Activated CD4-positive, alpha-beta T cell treated with anti-CD3 and anti-CD28 coated beads for 36 hours (primary cell): ENCODE data around the gene IL1A. TPM values are rescaled to one million over a fixed set of nuclear protein-coding genes. Genes with fewer than 3 reads are reported as not detected.
A peak's percentile ranks its signal among the peaks of the same experiment; 100 is the strongest.

ENCODE experiments used
- ATAC-seq: fragments of 200-7000 bp; cut with Tn5 transposase; one replicate; pipeline ENCODE4 v1.10.0; 2021; ENCODE audit warnings: mild to moderate bottlenecking, moderate library complexity
- CTCF ChIA-PET: fragments of 350-600 bp; sonication (Branson Sonifier 250); formaldehyde crosslinking; loops from one replicate; lab custom pipeline; 2021; ENCODE audit warnings: antibody characterized with exemption; lab: Charles Lee
- POLR2A ChIA-PET: fragments of 350-600 bp; sonication (Branson Sonifier 250); formaldehyde crosslinking; loops from one replicate; lab custom pipeline; 2021; ENCODE audit warnings: antibody characterized with exemption, inconsistent platforms; lab: Charles Lee
- DNase-seq: peaks from one replicate; pipeline ENCODE4 v3.0.0-alpha.2; 2020
- H3K27ac Mint-ChIP-seq: one replicate; pipeline ENCODE4 v1.8.0; 2021; ENCODE audit warnings: mixed read lengths
- H3K27me3 Mint-ChIP-seq: one replicate; pipeline ENCODE4 v1.8.0; 2021; ENCODE audit warnings: mixed read lengths
- H3K36me3 Mint-ChIP-seq: one replicate; pipeline ENCODE4 v1.8.0; 2021; ENCODE audit warnings: low read depth, mixed read lengths
- H3K4me1 Mint-ChIP-seq: one replicate; pipeline ENCODE4 v1.8.0; 2021; ENCODE audit warnings: mixed read lengths
- H3K4me3 Mint-ChIP-seq: one replicate; pipeline ENCODE4 v1.8.0; 2021; ENCODE audit warnings: mild to moderate bottlenecking, moderate library complexity, mixed read lengths
- H3K9me3 Mint-ChIP-seq: one replicate; pipeline ENCODE4 v1.8.0; 2021; ENCODE audit warnings: low read depth, mixed read lengths
- intact Hi-C, 2 experiments: fragments of 100-400 bp; cut with DNase I in 1 of 2; cut with micrococcal nuclease in 1 of 2; formaldehyde crosslinking; loops; one replicate each; pipeline versions ENCODE4 v1.14.2 to v1.15.1; 2022 to 2024; cut with DNase I, micrococcal nuclease
- total RNA-seq, 2 experiments: library from RNA; stranded (reverse); gene quantifications; one replicate each; pipeline ENCODE4 v1.2.3, GENCODE V29; 2021

IL1A gene
- total RNA-seq, 2 experiments from 2014 or later: 6.6 to 6.9 TPM

GRCh38 chr2:112757265-112757664 is 27.0 kb downstream of the IL1A start:
- no peak overlapping the region for H3K27ac Mint-ChIP-seq
- no peak for ATAC-seq
- ChIA-PET POLR2A (no interaction called here), CTCF (no interaction called here)
- no peak overlapping the region for H3K4me3 Mint-ChIP-seq
- H3K9me3 Mint-ChIP-seq: no peaks in the 10 kb centered on the region
- H3K36me3 Mint-ChIP-seq: peaks cover 66% of the 10 kb centered on the region
- peaks cover 4% of the 10 kb centered on the region for H3K4me1 Mint-ChIP-seq
- DNase-seq: peak; percentile 9
- intact Hi-C loops: no loop called here
- H3K27me3 Mint-ChIP-seq: no peaks in the 10 kb centered on the region

- no peak overlapping the region for H3K4me3 Mint-ChIP-seq
Measured at GRCh38 chr2:112756207-112756606, 28.1 kb downstream of the IL1A start.

GRCh38 chr2:112755444-112755843 is 28.8 kb downstream of the IL1A start:
- ATAC-seq: no peak
- peaks cover 7% of the 10 kb centered on the region for H3K4me1 Mint-ChIP-seq

More at GRCh38 chr2:112756207-112756606, 28.1 kb downstream of the IL1A start:
- intact Hi-C loops: no loop called here
- ATAC-seq: no peak
- CTCF ChIA-PET: interaction anchor here (1.5 kb wide), 1 partner anchor 185 kb away, joined by 5 read pairs; no protein-coding TSS in a partner anchor
- POLR2A ChIA-PET: no interaction called here
- no peak overlapping the region for H3K27ac Mint-ChIP-seq
- H3K4me1 Mint-ChIP-seq: peaks cover 4% of the 10 kb centered on the region
- H3K36me3 Mint-ChIP-seq: peaks cover 64% of the 10 kb centered on the region
- DNase-seq: no peak
- H3K9me3 Mint-ChIP-seq: no peaks in the 10 kb centered on the region
- H3K27me3 Mint-ChIP-seq: no peaks in the 10 kb centered on the region

GRCh38 chr2:112754564-112754963 is 29.7 kb downstream of the IL1A start:
- DNase-seq (no peak), ATAC-seq (no peak)
- CTCF ChIA-PET: interaction anchor here (0.7 to 4.4 kb wide), 6 partner anchors 9 to 187 kb away, joined by 3 to 37 read pairs (median 4); no protein-coding TSS in a partner anchor
- intact Hi-C loops: loop anchor here in 1 of 2 experiments (5.0 kb wide), 1 partner anchor 203 kb away; no protein-coding TSS in a partner anchor
- no peaks in the 10 kb centered on the region for H3K9me3 Mint-ChIP-seq
- H3K36me3 Mint-ChIP-seq: peaks cover 72% of the 10 kb centered on the region
- no peak overlapping the region for H3K4me3 Mint-ChIP-seq
- no peaks in the 10 kb centered on the region for H3K27me3 Mint-ChIP-seq
- POLR2A ChIA-PET: interaction anchor here (0.6 kb wide), 1 partner anchor 175 kb away, joined by 3 read pairs; no protein-coding TSS in a partner anchor
- no peak overlapping the region for H3K27ac Mint-ChIP-seq
- peaks cover 15% of the 10 kb centered on the region for H3K4me1 Mint-ChIP-seq

More at GRCh38 chr2:112755444-112755843, 28.8 kb downstream of the IL1A start:
- H3K27ac Mint-ChIP-seq: no peak overlapping the region
- no peak for DNase-seq
- H3K9me3 Mint-ChIP-seq: no peaks in the 10 kb centered on the region
- CTCF ChIA-PET: interaction anchor here (1.5 to 4.4 kb wide), 2 partner anchors 130 to 186 kb away, joined by 5 to 37 read pairs; no protein-coding TSS in a partner anchor
- H3K4me3 Mint-ChIP-seq: no peak overlapping the region
- no peaks in the 10 kb centered on the region for H3K27me3 Mint-ChIP-seq
- POLR2A ChIA-PET: no interaction called here
- intact Hi-C loops: no loop called here
- peaks cover 65% of the 10 kb centered on the region for H3K36me3 Mint-ChIP-seq

- ATAC-seq (no peak), DNase-seq (no peak)
- Mint-ChIP-seq H3K4me3 (no peak overlapping the region), H3K9me3 (no peaks in the 10 kb centered on the region), H3K36me3 (peaks cover 61% of the 10 kb centered on the region), H3K27me3 (no peaks in the 10 kb centered on the region), H3K4me1 (peaks cover 16% of the 10 kb centered on the region), H3K27ac (no peak overlapping the region)
- ChIA-PET POLR2A (interaction anchor here (0.6 to 0.7 kb wide), 2 partner anchors 25 to 150 kb away, joined by 3 to 8 read pairs; no protein-coding TSS in a partner anchor), CTCF (interaction anchor here (0.7 to 4.4 kb wide), 7 partner anchors 9 to 189 kb away, joined by 3 to 37 read pairs (median 5); no protein-coding TSS in a partner anchor)
- intact Hi-C loops: loop anchor here in 1 of 2 experiments (5.0 kb wide), 1 partner anchor 205 kb away; no protein-coding TSS in a partner anchor
Measured at GRCh38 chr2:112752667-112753066, 31.6 kb downstream of the IL1A start.

GRCh38 chr2:112751451-112752197 is 32.7 kb downstream of the IL1A start:
- no peak for DNase-seq
- no peak for ATAC-seq
- peaks cover 16% of the 10 kb centered on the region for H3K4me1 Mint-ChIP-seq
- H3K27ac Mint-ChIP-seq: no peak overlapping the region
- no peaks in the 10 kb centered on the region for H3K27me3 Mint-ChIP-seq
- ChIA-PET POLR2A (no interaction called here), CTCF (interaction anchor here (0.7 to 4.4 kb wide), 8 partner anchors 9 to 190 kb away, joined by 3 to 37 read pairs (median 7); no protein-coding TSS in a partner anchor)
- peaks cover 63% of the 10 kb centered on the region for H3K36me3 Mint-ChIP-seq
- H3K4me3 Mint-ChIP-seq: no peak overlapping the region
- H3K9me3 Mint-ChIP-seq: no peaks in the 10 kb centered on the region
- intact Hi-C loops: loop anchor here in 1 of 2 experiments (5.0 kb wide), 1 partner anchor 206 kb away; no protein-coding TSS in a partner anchor

GRCh38 chr2:112750560-112750843 is 33.8 kb downstream of the IL1A start:
- H3K36me3 Mint-ChIP-seq: peaks cover 55% of the 10 kb centered on the region
- peaks cover 12% of the 10 kb centered on the region for H3K4me1 Mint-ChIP-seq
- H3K27me3 Mint-ChIP-seq: no peaks in the 10 kb centered on the region
- H3K27ac Mint-ChIP-seq: no peak overlapping the region
- CTCF ChIA-PET: interaction anchor here (0.7 to 5.3 kb wide), 23 partner anchors 11 to 209 kb away, joined by 3 to 98 read pairs (median 5); no protein-coding TSS in a partner anchor
- DNase-seq: no peak
- no peak overlapping the region for H3K4me3 Mint-ChIP-seq
- intact Hi-C loops: loop anchor here in 1 of 2 experiments (5.0 kb wide), 1 partner anchor 207 kb away; no protein-coding TSS in a partner anchor
- POLR2A ChIA-PET: interaction anchor here (0.7 kb wide), 1 partner anchor 191 kb away, joined by 4 read pairs; no protein-coding TSS in a partner anchor
- ATAC-seq: peak; percentile 34
- no peaks in the 10 kb centered on the region for H3K9me3 Mint-ChIP-seq

GRCh38 chr2:112749755-112750559 is 34.3 kb downstream of the IL1A start:
- Mint-ChIP-seq H3K36me3 (peaks cover 50% of the 10 kb centered on the region), H3K9me3 (no peaks in the 10 kb centered on the region), H3K27ac (no peak overlapping the region), H3K4me3 (no peak overlapping the region), H3K4me1 (peaks cover 12% of the 10 kb centered on the region), H3K27me3 (no peaks in the 10 kb centered on the region)
- POLR2A ChIA-PET: interaction anchor here (0.7 kb wide), 3 partner anchors 148 to 192 kb away, joined by 4 to 5 read pairs (median 4); no protein-coding TSS in a partner anchor
- peak; percentile 85 for ATAC-seq
- DNase-seq: peak; percentile 92
- CTCF ChIA-PET: interaction anchor here (0.6 to 5.3 kb wide), 45 partner anchors 11 to 321 kb away, joined by 3 to 98 read pairs (median 4); no protein-coding TSS in a partner anchor
- intact Hi-C loops: loop anchor here (1.0 to 5.0 kb wide), 4 partner anchors 135 to 209 kb away; no protein-coding TSS in a partner anchor

GRCh38 chr2:112740527-112740926 is 43.8 kb downstream of the IL1A start:
- Mint-ChIP-seq H3K9me3 (no peaks in the 10 kb centered on the region), H3K27ac (no peak overlapping the region), H3K27me3 (no peaks in the 10 kb centered on the region), H3K36me3 (peaks cover 25% of the 10 kb centered on the region), H3K4me1 (peaks cover 4% of the 10 kb centered on the region), H3K4me3 (no peak overlapping the region)
- CTCF ChIA-PET: interaction anchor here (1.1 to 5.1 kb wide), 3 partner anchors 9 to 202 kb away, joined by 3 to 35 read pairs (median 18); no protein-coding TSS in a partner anchor
- POLR2A ChIA-PET: no interaction called here
- no peak for DNase-seq
- intact Hi-C loops: no loop called here
- ATAC-seq: no peak

- intact Hi-C loops: no loop called here
- DNase-seq: no peak
- Mint-ChIP-seq H3K4me3 (no peak overlapping the region), H3K9me3 (no peaks in the 10 kb centered on the region), H3K4me1 (peaks cover 4% of the 10 kb centered on the region), H3K27ac (no peak overlapping the region), H3K27me3 (no peaks in the 10 kb centered on the region), H3K36me3 (peaks cover 21% of the 10 kb centered on the region)
- ChIA-PET CTCF (interaction anchor here (0.6 to 5.1 kb wide), 9 partner anchors 10 to 204 kb away, joined by 3 to 35 read pairs (median 3); partner anchors contain the start of gene CHCHD5), POLR2A (no interaction called here)
- no peak for ATAC-seq
Measured at GRCh38 chr2:112737542-112738232, 46.6 kb downstream of the IL1A start.
